SK-N-SH (cell line): ENCODE results near the gene ST8SIA3. TPM values are rescaled to one million over a fixed set of nuclear protein-coding genes. Genes with fewer than 3 reads are reported as not detected.

ENCODE experiments used
- CTCF ChIA-PET: fragments of 300-600, 350-600 bp; formaldehyde crosslinking; extraction: SDS; loops from one replicate; lab custom pipeline; 2021; lab: Yijun Ruan, JAX
- POLR2A ChIA-PET: fragments of 350-600 bp; sonication (Branson Sonifier 250); formaldehyde crosslinking; extraction: SDS; loops from one replicate; lab custom pipeline; 2020; ENCODE audit warnings: antibody characterized with exemption, inconsistent platforms; lab: Yijun Ruan, JAX
- DNase-seq: peaks from one replicate; pipeline ENCODE4 v3.0.0; 2012
- H2AFZ ChIP-seq: fragments of 200-600 bp; sonication (generic); 2 replicates; pipeline ENCODE4 v1.8.1; 2016; ENCODE audit warnings: antibody characterized with exemption, mild to moderate bottlenecking, low read depth
- H3F3A ChIP-seq: fragments of 200-600 bp; sonication (generic); replicated peaks from 2 replicates; pipeline ENCODE3; 2016; ENCODE audit warnings: antibody characterized with exemption, mild to moderate bottlenecking; ENCODE audit not compliant: insufficient read depth
- H3K27ac ChIP-seq, 2 experiments: fragments of 200-500 bp in 1 of 2; fragments of 200-600 bp in 1 of 2; sonication (Bioruptor generic) in 1 of 2; sonication (generic), shearing (Covaris generic) in 1 of 2; 2 replicates each; pipeline versions ENCODE4 v1.5.1 to v1.6.1; 2014 to 2016; ENCODE audit warnings: low read depth in 2 of 2, inconsistent platforms in 1 of 2, low read length in 1 of 2, mild to moderate bottlenecking in 1 of 2, mixed read lengths in 1 of 2
- H3K27me3 ChIP-seq: fragments of 200-600 bp; sonication (generic), shearing (Covaris generic); 2 replicates; pipeline ENCODE4 v1.6.1; 2016; ENCODE audit warnings: mixed run types; ENCODE audit not compliant: insufficient read depth
- H3K36me3 ChIP-seq, 2 experiments: fragments of 200-500 bp in 1 of 2; fragments of 200-600 bp in 1 of 2; sonication (Bioruptor generic) in 1 of 2; sonication (generic) in 1 of 2; replicated peaks in 1 of 2; 2 replicates each; pipeline versions ENCODE3 to v1.5.1; 2014 to 2016; ENCODE audit warnings: low read length in 1 of 2, mild to moderate bottlenecking in 1 of 2; ENCODE audit not compliant: insufficient read depth in 2 of 2, control insufficient read depth in 1 of 2
- H3K4me1 ChIP-seq, 2 experiments: fragments of 200-500 bp in 1 of 2; fragments of 200-600 bp in 1 of 2; sonication (Bioruptor generic) in 1 of 2; sonication (generic), shearing (Covaris generic) in 1 of 2; 2 replicates each; pipeline versions ENCODE4 v1.5.1 to v1.6.1; 2014 to 2016; ENCODE audit warnings: low read depth in 1 of 2, low read length in 1 of 2, mixed run types in 1 of 2; ENCODE audit not compliant: insufficient read depth in 2 of 2, control insufficient read depth in 1 of 2
- H3K4me2 ChIP-seq: fragments of 200-600 bp; sonication (generic), shearing (Covaris generic); 2 replicates; pipeline ENCODE4 v1.6.1; 2017; ENCODE audit warnings: mixed run types
- H3K4me3 ChIP-seq, 2 experiments: fragments of 200-500 bp in 1 of 2; fragments of 200-600 bp in 1 of 2; sonication (Bioruptor generic) in 1 of 2; sonication (generic), shearing (Covaris generic) in 1 of 2; 2 replicates each; pipeline versions ENCODE4 v1.5.1 to v1.8.1; 2014 to 2016; ENCODE audit warnings: low read depth in 2 of 2, inconsistent platforms in 1 of 2, low read length in 1 of 2, mild to moderate bottlenecking in 1 of 2, mixed read lengths in 1 of 2, moderate library complexity in 1 of 2
- H3K79me2 ChIP-seq: fragments of 200-600 bp; sonication (generic); 2 replicates; pipeline ENCODE4 v1.8.1; 2017; ENCODE audit warnings: mild to moderate bottlenecking; ENCODE audit not compliant: insufficient read depth
- H3K9ac ChIP-seq: fragments of 200-600 bp; sonication (generic); 2 replicates; pipeline ENCODE4 v1.6.1; 2017; ENCODE audit warnings: mixed run types
- H3K9me2 ChIP-seq: fragments of 200-600 bp; sonication (generic); 2 replicates; pipeline ENCODE4 v1.6.1; 2017; ENCODE audit warnings: mixed run types
- H3K9me3 ChIP-seq: fragments of 200-600 bp; sonication (generic); 2 replicates; pipeline ENCODE4 v1.6.1; 2017; ENCODE audit warnings: mixed run types, mild to moderate bottlenecking, moderate library complexity
- H4K20me1 ChIP-seq: fragments of 200-600 bp; sonication (generic); 2 replicates; pipeline ENCODE4 v1.6.1; 2017; ENCODE audit warnings: mild to moderate bottlenecking, mixed run types; ENCODE audit not compliant: insufficient read depth
- EP300 ChIP-seq, 2 experiments: IDR thresholded peaks; 2 replicates each; pipeline versions ENCODE4 v1.4.0 to v1.6.1; 2012; ENCODE audit warnings: borderline replicate concordance in 1 of 2, low read depth in 1 of 2, low read length in 1 of 2
- EZH2phosphoT487 ChIP-seq: fragments of 200-600 bp; sonication (generic); IDR thresholded peaks from 2 replicates; pipeline ENCODE4 v1.6.1; 2017; ENCODE audit warnings: low read depth, mixed run types, mild to moderate bottlenecking, antibody characterized with exemption, moderate library complexity, borderline replicate concordance
- FOSL2 ChIP-seq: IDR thresholded peaks from 2 replicates; pipeline ENCODE4 v1.4.0; 2012; ENCODE audit warnings: low read depth, mild to moderate bottlenecking, moderate library complexity, borderline replicate concordance
- FOXM1 ChIP-seq: IDR thresholded peaks from 2 replicates; pipeline ENCODE4 v1.4.0; 2012; ENCODE audit warnings: low read depth, mild to moderate bottlenecking
- GABPA ChIP-seq: IDR thresholded peaks from 2 replicates; pipeline ENCODE4 v1.4.0; 2012; ENCODE audit warnings: low read depth, mild to moderate bottlenecking
- GATA2 ChIP-seq: sonication (generic); formaldehyde crosslinking; IDR thresholded peaks from 2 replicates; pipeline ENCODE4 v1.5.0; 2020; ENCODE audit warnings: mild to moderate bottlenecking, missing genetic modification reagents
- JUND ChIP-seq: IDR thresholded peaks from 2 replicates; pipeline ENCODE4 v1.4.0; 2012
- MAX ChIP-seq: IDR thresholded peaks from 2 replicates; pipeline ENCODE4 v1.4.0; 2012; ENCODE audit warnings: low read depth
- MXI1 ChIP-seq: IDR thresholded peaks from 2 replicates; pipeline ENCODE4 v1.6.1; 2012; ENCODE audit warnings: mild to moderate bottlenecking, low read depth, low read length, improper control_type of control experiment
- PBX3 ChIP-seq: IDR thresholded peaks from 2 replicates; pipeline ENCODE4; 2012
- POLR2AphosphoS5 ChIP-seq: IDR thresholded peaks from 2 replicates; pipeline ENCODE4 v1.6.1; 2012; ENCODE audit warnings: low read depth, low read length
- RAD21 ChIP-seq: IDR thresholded peaks from 2 replicates; pipeline ENCODE4 v1.6.1; 2012; ENCODE audit warnings: mild to moderate bottlenecking, low read length
- RFX5 ChIP-seq: IDR thresholded peaks from 2 replicates; pipeline ENCODE4 v1.6.1; 2012; ENCODE audit warnings: mild to moderate bottlenecking, improper control_type of control experiment, low read length
- RXRA ChIP-seq: IDR thresholded peaks from 2 replicates; pipeline ENCODE4 v1.4.0; 2012; ENCODE audit warnings: low read depth, mild to moderate bottlenecking, borderline replicate concordance
- SIN3A ChIP-seq: IDR thresholded peaks from 2 replicates; pipeline ENCODE4 v1.6.1; 2012; ENCODE audit warnings: low read depth, mild to moderate bottlenecking, low read length, moderate library complexity, borderline replicate concordance
- SMC3 ChIP-seq: IDR thresholded peaks from 2 replicates; pipeline ENCODE4 v1.6.1; 2012; ENCODE audit warnings: low read depth, low read length, improper control_type of control experiment
- TCF12 ChIP-seq: IDR thresholded peaks from 2 replicates; pipeline ENCODE4 v1.4.0; 2012
- USF1 ChIP-seq: IDR thresholded peaks from 2 replicates; pipeline ENCODE4 v1.4.0; 2012; ENCODE audit warnings: low read depth, borderline replicate concordance
- USF2 ChIP-seq: fragments of 150-350 bp; IDR thresholded peaks from 2 replicates; pipeline ENCODE4 v1.6.1; 2017; ENCODE audit warnings: antibody characterized with exemption, low read length, low read depth, borderline replicate concordance
- WGBS: methylation state at CpG from one replicate; pipeline ENCODE4 v1.1.6; 2017; ENCODE audit warnings: low lambda C conversion rate; 5-methylcytosine and 5-hydroxymethylcytosine counted together
- polyA plus RNA-seq, 3 experiments: library from polyadenylated mRNA; depleted of rRNA; stranded (reverse); fragments of >200 nt; gene quantifications; 2 replicates each; pipeline ENCODE4 v1.2.3, GENCODE V29; 2012

The ST8SIA3 gene
- polyA plus RNA-seq, 1 of the 3 experiments (the other 2 are of a cell fraction) = 0.05 TPM

GRCh38 chr18:57372444-57372843 lies 20.1 kb downstream of the ST8SIA3 start:
- no peaks in the 10 kb centered on the region for H3K4me1 ChIP-seq
- no peaks in the 10 kb centered on the region for H3K9me2 ChIP-seq
- TF ChIP-seq RXRA = no peak
- no peak for TF ChIP-seq USF2
- TF ChIP-seq MXI1 = no peak
- no peak for TF ChIP-seq GATA2 (CRISPR knock-in tag)
- TF ChIP-seq EP300 (IDR thresholded peaks at IDR 0.05; ENCODE audit: borderline replicate concordance in 1 of 2, low read depth in 1 of 2, low read length in 1 of 2) = no peak
- TF ChIP-seq, all 33 proteins: peak for 0
- no peak overlapping the region for H3K4me2 ChIP-seq
- H3K4me3 ChIP-seq = no peak overlapping the region
- H3K9me3 ChIP-seq = no peaks in the 10 kb centered on the region
- no peak overlapping the region for H3K27ac ChIP-seq
- ChIA-PET CTCF (no interaction called here), POLR2A (no interaction called here)
- no peaks in the 10 kb centered on the region for H3K36me3 ChIP-seq
- no peak overlapping the region for H3K9ac ChIP-seq
- no peaks in the 10 kb centered on the region for H3K79me2 ChIP-seq
- 43% methylated on average over 9 of the region's 9 CpGs for WGBS
- no peak for DNase-seq
- no peaks in the 10 kb centered on the region for H3K27me3 ChIP-seq
- no peak overlapping the region for H2AFZ ChIP-seq
- no peaks in the 10 kb centered on the region for H3F3A ChIP-seq
- no peaks in the 10 kb centered on the region for H4K20me1 ChIP-seq

GRCh38 chr18:57373017-57373416 lies 20.7 kb downstream of the ST8SIA3 start:
- Histone ChIP-seq H3K27ac (no peak overlapping the region), H3K4me1 (no peaks in the 10 kb centered on the region), H3K4me3 (no peak overlapping the region), H3K36me3 (no peaks in the 10 kb centered on the region), H3K27me3 (no peaks in the 10 kb centered on the region), H3K4me2 (no peak overlapping the region), H3K9me3 (no peaks in the 10 kb centered on the region), H3F3A (no peaks in the 10 kb centered on the region), H3K79me2 (no peaks in the 10 kb centered on the region), H4K20me1 (no peaks in the 10 kb centered on the region), H2AFZ (no peak overlapping the region), H3K9me2 (no peaks in the 10 kb centered on the region), H3K9ac (no peak overlapping the region)
- POLR2A ChIA-PET = no interaction called here
- DNase-seq = no peak
- no peak for TF ChIP-seq RAD21
- no peak for TF ChIP-seq EP300 (IDR thresholded peaks at IDR 0.05; ENCODE audit: borderline replicate concordance in 1 of 2, low read depth in 1 of 2, low read length in 1 of 2)
- no peak for TF ChIP-seq POLR2AphosphoS5
- no peak for TF ChIP-seq PBX3
- TF ChIP-seq RFX5 = no peak
- no peak for TF ChIP-seq RXRA
- TF ChIP-seq SIN3A = no peak
- TF ChIP-seq TCF12 = no peak
- no peak for TF ChIP-seq SMC3
- TF ChIP-seq FOXM1 = no peak
- no peak for TF ChIP-seq FOSL2
- no peak for TF ChIP-seq MAX
- TF ChIP-seq JUND = no peak
- no peak for TF ChIP-seq USF1
- TF ChIP-seq EZH2phosphoT487 = no peak
- TF ChIP-seq GABPA = no peak
- WGBS = 49% methylated on average over 4 of the region's 4 CpGs
- CTCF ChIA-PET = no interaction called here
